CD4-positive, alpha-beta T cell treated with Interleukin-6 at 100 ng/mL for 8 hours (primary cell): ENCODE results near the gene DNAI2.
"Not testable (repeated sequence)": the region's sequence is repeated elsewhere in the genome, so short reads cannot be mapped to it uniquely, and the experiment has no call there.

Experiments
- DNase-seq: peaks from one replicate; pipeline ENCODE4 v3.0.0-alpha.2; 2020; ENCODE audit warnings: mixed read lengths, low spot score

Gene DNAI2

DNA sequence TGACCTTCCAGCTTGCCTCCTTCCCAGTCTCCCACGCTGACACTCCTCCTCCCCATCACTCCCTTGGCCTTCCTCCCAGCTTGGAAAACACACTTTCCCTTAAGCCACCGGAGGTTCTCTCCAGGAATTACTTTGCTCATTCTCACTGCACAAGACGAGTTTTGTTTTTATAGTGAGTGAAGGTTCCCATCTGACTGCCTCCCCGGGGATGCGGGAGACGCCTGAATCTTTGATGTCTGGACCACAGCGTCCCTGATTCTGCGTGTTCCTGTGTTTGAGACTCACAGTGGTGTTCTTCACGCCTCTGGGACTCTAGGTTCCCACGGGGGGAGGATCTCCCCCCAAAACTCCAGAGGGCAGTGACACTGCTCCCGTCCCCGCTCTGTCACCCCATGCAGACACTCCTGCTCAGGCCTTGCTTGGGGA is 2.0 kb downstream of the DNAI2 start:
- no peak for DNase-seq

DNA sequence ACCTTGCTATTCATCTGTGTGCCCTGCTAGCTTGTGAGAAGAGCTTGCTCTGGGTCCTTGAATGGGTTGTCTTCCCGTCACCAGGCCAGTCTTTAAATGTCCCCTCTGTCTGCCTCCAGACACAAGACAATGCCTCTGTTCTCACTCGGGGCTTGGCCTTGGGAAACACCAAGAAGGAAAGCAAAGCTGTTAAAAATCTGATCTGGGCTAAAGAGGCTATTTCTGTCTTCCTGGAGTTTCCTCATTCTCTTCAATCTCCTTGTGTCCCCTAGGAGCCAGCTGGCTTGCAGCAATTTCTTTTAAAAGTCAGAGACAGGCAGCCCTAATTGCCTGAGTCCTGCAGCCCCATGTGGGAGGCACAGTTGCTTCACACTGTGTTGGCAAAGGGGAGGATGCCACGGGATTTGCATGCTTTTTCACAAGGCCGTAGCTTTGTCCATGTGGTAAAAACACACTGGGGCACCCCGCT is 2.5 kb downstream of the DNAI2 start:
- DNase-seq, result no peak

DNA sequence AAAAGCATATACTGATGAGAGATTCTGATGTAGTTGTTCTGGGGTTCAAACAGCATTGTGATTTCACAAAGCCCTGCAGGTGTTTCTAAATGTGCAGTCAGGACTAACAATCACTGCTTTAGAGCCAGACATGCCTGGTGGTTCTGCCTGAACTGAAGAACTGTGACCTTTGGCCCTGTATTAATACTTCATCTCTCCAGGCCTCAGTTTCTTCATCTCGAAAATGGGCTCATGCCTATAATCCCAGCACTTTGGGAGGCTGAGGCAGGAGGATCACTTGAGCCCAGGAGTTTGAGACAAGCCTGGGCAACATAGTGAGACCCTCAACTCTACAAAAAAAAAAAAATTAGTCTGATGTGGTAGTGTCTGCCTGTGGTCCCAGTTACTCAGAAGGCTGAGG is 3.9 kb downstream of the DNAI2 start:
- DNase-seq, result no peak

- DNase-seq, result not testable (repeated sequence)
Measured at GRCh38 chr17:74279617-74280016, 5.6 kb downstream of the DNAI2 start.

GRCh38 chr17:74280093-74280513 is 6.1 kb downstream of the DNAI2 start:
- peak; percentile 75 for DNase-seq

GRCh38 chr17:74281799-74282198 is 7.8 kb downstream of the DNAI2 start:
- DNase-seq, result no peak

DNA sequence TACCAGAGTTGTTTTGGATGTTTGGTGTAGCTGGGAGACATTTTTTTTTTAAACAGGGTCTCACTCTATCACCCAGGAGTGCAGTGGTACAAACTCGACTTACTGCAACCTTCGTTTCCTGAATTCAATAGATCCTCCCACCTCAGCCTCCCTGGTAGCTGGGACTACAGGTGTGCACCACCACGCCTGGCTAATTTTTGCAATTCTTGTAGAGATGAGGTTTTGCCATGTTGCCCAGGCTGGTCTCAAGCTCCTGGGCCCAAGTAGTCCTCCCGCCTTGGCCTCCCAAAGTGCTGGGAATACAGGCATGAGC is 8.2 kb downstream of the DNAI2 start:
- DNase-seq, result not testable (repeated sequence)

GRCh38 chr17:74282587-74283370 is 8.7 kb downstream of the DNAI2 start:
- DNase-seq, result peak; percentile 70

DNA sequence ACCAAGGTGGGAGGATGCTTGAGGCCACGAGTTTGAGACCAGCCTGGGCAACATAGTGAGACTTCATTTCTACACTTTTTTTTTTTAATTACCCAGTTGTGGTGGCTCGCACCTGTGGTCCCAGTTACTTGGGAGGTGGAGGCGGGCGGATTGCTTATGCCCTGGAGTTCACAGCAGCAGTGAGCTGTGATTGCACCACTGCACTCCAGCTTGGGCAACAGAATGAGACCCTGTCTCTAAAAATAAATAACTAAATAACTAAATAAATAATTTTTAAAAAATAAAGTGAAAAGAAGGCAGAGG is 9.3 kb downstream of the DNAI2 start:
- DNase-seq, result no peak

DNA sequence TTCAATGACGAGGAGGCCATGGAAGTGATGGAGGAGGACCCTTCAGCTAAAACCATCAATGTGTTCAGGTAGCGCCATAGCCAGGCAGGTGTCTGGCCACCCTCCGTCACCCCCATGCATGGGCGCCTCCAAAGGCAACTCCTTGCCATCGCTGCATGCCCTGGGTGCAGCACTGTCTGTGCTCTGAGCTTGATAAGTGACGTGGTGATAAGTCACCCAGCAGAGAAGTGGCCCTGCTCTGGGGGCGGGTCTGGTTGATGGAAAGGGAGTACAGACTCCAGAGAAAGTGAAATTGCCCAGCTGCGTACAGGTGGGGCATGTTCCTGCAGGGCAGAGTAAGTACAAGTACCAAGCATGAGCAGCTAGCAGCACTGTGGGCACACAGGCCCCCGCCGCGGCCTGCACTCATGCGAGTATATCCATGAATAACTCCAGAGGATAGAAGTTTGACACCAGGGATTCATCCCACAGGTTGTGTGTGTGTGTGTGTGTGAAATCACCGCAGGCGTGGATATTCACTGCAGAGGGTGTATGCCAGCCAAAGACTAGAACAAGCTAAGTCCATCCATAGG is 13.1 kb downstream of the DNAI2 start:
- DNase-seq, result no peak

DNA sequence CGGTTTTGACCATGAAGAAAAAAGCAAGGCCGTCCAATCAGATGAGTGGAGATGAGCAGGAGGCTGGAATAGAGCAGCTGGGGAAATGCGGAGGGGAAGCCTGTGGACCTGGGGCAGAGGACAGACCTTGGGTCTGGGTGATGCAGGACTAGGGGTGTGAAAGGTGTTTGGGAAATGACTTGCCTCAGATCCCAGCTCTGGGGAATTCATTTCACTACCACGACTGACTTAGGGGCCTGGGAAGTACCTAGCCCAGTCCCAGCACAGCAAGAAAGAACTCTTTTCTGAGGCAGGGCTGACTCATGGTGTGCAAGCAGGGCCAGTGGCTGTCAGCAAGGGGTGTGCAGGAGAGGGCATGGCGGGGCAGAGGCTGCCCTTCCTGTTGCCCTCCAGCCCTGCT is 14.8 kb downstream of the DNAI2 start:
- DNase-seq, result no peak

GRCh38 chr17:74289688-74290087 is 15.7 kb downstream of the DNAI2 start:
- no peak for DNase-seq

- DNase-seq, result no peak
Measured at GRCh38 chr17:74290340-74290739, 16.3 kb downstream of the DNAI2 start.

- no peak for DNase-seq
Measured at GRCh38 chr17:74292495-74292894, 18.5 kb downstream of the DNAI2 start.

DNA sequence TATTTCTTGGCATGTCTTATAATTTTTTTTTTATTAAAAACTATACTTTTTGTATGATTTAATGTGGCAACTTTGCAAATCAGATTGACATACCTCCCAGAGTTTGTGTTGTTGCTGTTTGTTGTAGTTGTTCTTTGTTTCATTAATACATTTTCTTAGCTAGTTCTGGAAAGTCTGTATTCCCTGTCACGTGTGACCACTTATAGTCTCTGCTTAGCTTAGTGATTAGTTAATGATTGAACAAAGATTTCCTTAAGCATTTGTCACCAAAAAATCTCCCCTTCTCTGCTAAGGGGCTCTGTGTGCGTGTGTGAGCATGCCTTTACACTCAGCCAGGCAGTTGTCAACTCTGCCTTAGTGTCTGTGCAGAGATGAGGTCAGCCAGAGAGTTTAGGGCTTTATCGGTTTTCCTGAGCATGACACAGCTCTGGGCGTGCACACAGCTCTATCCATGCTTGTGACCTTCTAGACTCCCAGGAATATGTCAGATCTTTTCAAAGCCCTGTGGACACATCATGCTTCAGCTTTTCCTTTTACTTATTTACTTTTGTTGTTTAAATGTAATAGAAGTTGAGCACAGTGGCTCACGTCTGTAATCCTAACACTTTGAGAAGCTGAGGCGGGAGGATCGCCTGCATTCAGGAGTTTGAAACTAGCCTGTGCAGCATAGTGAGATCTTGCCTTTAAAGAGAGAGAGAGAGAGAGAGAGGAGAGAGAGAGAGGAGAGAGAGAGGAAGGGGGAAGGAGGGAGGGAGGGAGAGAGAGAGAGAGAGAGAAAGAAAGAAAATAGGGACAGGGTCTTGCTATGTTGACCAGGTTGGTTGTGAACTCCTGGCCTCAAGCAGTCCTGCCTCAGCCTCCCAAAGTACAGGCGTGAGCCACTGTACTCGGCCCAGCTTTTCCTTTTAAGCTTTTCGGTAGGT is 21.9 kb downstream of the DNAI2 start:
- no peak for DNase-seq

GRCh38 chr17:74296548-74296936 is 22.5 kb downstream of the DNAI2 start:
- DNase-seq, result peak; percentile 57

DNA sequence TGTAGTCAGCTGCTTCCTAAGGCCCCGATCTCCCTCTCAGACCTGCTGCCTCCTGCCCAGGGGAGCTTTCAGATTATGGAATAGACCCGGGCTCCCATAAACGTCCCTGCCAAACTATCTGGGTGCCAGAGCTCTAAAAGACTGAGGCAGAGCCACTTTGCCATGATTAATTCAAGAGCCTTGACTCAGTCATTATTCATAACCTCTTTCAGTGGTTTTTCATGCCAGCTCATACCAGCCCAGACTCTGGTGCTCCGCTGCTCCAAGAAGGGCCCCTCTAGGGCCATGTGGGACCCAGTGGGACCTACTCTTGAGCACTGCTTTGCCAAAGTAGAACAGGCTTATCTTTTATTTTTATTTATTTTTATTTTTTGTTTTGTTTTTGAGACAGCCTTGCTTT is 23.9 kb downstream of the DNAI2 start:
- no peak for DNase-seq

- no peak for DNase-seq
Measured at GRCh38 chr17:74298778-74299177, 24.7 kb downstream of the DNAI2 start.

DNA sequence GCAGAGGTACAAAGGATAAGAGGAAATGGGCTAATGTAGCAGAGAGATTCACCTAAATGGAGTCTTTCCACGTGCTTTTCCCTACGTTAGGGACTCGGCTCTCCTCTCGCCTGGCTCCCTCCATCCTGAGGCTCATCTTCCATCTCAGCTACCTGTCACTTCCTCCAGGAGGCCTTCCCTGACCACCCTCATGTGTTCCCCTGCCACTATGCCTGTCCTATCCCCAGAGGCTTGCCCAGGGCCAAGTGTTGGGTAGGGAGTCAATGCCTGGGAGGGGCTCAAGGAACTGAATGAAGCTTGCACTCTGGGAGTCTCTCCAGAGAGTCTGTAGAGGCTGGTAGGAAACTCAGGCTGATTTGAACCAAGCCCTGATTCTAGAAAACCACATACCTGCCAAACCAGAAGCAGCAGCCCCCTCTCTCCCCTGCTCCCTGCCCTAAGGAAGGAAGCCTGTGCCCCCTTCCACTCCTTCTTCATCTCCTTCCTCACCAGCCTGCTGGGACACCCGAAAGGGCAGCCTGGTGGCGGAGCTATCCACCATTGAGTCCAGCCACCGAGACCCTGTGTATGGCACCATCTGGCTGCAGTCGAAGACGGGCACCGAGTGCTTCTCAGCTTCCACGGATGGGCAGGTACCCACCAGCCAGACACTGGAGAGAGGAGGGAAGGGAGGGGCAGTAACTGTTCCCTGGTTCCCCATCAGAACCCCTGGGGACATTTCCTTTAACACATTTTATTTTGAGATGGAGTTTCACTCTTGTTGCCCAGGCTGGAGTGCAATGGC is 25.4 kb downstream of the DNAI2 start:
- DNase-seq, result no peak

DNA sequence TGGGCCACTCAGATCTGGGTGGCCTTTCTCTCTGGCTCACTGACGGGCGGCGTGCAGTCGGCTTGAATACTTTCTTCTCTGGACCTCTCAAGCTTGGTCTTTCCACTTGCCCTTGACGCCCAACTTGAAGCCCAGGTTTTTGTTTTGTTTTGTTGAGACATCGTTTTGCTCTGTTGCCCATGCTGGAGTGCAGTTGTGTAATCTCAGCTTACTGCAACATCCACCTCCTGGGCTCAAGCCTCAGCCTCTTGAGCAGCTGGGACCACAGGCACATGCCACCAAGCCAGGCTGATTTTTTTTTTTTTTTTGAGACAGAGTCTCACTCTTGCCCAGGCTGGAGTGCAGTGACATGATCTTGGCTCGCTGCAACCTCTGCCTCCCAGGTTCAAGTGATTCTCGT is 29.3 kb downstream of the DNAI2 start:
- DNase-seq, result no peak

GRCh38 chr17:74304184-74304583 is 30.1 kb downstream of the DNAI2 start:
- DNase-seq, result no peak
